HL-60 (cell line): ENCODE measurements around the gene TMF1.

Source experiments
- DNase-seq, 2 experiments: peaks; one replicate each; pipeline ENCODE4 v3.0.0-alpha.2; 2010 to 2020; ENCODE audit warnings: low read depth in 1 of 2, low spot score in 1 of 2
- H3K27ac ChIP-seq: fragments of 250-450 bp; sonication (Bioruptor Pico); replicated peaks from 2 replicates; pipeline ENCODE4 v1.5.1; 2020; ENCODE audit warnings: mild to moderate bottlenecking, moderate library complexity
- H3K27me3 ChIP-seq: fragments of 250-450 bp; sonication (Bioruptor Pico); 2 replicates; pipeline ENCODE4 v1.5.1; 2021; ENCODE audit warnings: mild to moderate bottlenecking, moderate library complexity; ENCODE audit not compliant: insufficient read depth, poor library complexity, severe bottlenecking
- H3K4me3 ChIP-seq: replicated peaks from 2 replicates; pipeline ENCODE4 v1.5.1; 2011; ENCODE audit warnings: mild to moderate bottlenecking, control low read depth, low read length; ENCODE audit not compliant: insufficient read depth
- GABPA ChIP-seq: IDR thresholded peaks from 2 replicates; pipeline ENCODE4 v1.6.1; 2012; ENCODE audit warnings: low read depth
- POLR2AphosphoS5 ChIP-seq: IDR thresholded peaks from 2 replicates; pipeline ENCODE4 v1.6.1; 2012; ENCODE audit warnings: low read depth
- SPI1 ChIP-seq: IDR thresholded peaks from 2 replicates; pipeline ENCODE4 v1.6.1; 2012; ENCODE audit warnings: low read depth, mild to moderate bottlenecking, borderline replicate concordance
- TF ChIP-seq, protein P1 (sequence below): IDR thresholded peaks from 2 replicates; pipeline ENCODE4 v1.6.1; 2012; ENCODE audit warnings: low read depth; ENCODE audit not compliant: insufficient replicate concordance
- TF ChIP-seq, protein P2 (sequence below): IDR thresholded peaks from one replicate; pipeline ENCODE4 v1.5.1; 2011; ENCODE audit warnings: low read length, control low read depth, inconsistent platforms; ENCODE audit not compliant: insufficient read depth

TMF1 gene

DNA sequence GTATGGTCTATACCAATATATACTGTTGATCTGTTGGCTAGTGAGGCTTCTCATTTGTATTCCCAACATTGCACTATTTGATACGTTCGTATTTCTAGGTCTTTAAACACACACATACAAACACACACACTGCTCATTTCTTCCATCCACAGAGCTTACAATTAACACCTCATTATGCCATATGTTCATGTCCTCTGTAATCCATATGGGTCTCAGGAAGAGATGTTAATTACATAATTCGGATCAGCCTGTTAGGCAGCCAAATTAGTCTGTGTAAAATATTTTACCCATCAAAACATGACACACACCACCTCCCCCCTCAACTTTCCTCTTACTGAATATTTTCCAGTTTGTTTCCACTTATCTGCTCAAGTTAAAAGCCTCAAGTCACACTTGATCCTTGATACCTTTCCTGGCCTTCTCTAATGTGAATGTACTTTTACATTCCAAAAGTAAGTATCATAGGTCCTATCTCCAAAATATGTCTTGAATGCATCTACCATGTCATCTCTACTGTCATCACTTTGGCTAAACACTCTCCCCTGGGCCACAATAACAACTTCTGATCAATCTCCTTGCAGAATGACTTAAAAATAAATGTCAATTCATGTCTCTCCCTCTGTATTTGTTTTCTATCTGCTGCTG is 66.9 kb downstream of the TMF1 start:
- no peak for DNase-seq
- Histone ChIP-seq H3K4me3 (no peak overlapping the region), H3K27ac (no peak overlapping the region), H3K27me3 (no peaks in the 10 kb centered on the region)
- TF ChIP-seq, protein P1, sequence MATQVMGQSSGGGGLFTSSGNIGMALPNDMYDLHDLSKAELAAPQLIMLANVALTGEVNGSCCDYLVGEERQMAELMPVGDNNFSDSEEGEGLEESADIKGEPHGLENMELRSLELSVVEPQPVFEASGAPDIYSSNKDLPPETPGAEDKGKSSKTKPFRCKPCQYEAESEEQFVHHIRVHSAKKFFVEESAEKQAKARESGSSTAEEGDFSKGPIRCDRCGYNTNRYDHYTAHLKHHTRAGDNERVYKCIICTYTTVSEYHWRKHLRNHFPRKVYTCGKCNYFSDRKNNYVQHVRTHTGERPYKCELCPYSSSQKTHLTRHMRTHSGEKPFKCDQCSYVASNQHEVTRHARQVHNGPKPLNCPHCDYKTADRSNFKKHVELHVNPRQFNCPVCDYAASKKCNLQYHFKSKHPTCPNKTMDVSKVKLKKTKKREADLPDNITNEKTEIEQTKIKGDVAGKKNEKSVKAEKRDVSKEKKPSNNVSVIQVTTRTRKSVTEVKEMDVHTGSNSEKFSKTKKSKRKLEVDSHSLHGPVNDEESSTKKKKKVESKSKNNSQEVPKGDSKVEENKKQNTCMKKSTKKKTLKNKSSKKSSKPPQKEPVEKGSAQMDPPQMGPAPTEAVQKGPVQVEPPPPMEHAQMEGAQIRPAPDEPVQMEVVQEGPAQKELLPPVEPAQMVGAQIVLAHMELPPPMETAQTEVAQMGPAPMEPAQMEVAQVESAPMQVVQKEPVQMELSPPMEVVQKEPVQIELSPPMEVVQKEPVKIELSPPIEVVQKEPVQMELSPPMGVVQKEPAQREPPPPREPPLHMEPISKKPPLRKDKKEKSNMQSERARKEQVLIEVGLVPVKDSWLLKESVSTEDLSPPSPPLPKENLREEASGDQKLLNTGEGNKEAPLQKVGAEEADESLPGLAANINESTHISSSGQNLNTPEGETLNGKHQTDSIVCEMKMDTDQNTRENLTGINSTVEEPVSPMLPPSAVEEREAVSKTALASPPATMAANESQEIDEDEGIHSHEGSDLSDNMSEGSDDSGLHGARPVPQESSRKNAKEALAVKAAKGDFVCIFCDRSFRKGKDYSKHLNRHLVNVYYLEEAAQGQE = no peak
- no peak for TF ChIP-seq GABPA
- TF ChIP-seq, protein P2, sequence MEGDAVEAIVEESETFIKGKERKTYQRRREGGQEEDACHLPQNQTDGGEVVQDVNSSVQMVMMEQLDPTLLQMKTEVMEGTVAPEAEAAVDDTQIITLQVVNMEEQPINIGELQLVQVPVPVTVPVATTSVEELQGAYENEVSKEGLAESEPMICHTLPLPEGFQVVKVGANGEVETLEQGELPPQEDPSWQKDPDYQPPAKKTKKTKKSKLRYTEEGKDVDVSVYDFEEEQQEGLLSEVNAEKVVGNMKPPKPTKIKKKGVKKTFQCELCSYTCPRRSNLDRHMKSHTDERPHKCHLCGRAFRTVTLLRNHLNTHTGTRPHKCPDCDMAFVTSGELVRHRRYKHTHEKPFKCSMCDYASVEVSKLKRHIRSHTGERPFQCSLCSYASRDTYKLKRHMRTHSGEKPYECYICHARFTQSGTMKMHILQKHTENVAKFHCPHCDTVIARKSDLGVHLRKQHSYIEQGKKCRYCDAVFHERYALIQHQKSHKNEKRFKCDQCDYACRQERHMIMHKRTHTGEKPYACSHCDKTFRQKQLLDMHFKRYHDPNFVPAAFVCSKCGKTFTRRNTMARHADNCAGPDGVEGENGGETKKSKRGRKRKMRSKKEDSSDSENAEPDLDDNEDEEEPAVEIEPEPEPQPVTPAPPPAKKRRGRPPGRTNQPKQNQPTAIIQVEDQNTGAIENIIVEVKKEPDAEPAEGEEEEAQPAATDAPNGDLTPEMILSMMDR = no peak
- TF ChIP-seq SPI1 = no peak
- TF ChIP-seq POLR2AphosphoS5 = no peak

DNA sequence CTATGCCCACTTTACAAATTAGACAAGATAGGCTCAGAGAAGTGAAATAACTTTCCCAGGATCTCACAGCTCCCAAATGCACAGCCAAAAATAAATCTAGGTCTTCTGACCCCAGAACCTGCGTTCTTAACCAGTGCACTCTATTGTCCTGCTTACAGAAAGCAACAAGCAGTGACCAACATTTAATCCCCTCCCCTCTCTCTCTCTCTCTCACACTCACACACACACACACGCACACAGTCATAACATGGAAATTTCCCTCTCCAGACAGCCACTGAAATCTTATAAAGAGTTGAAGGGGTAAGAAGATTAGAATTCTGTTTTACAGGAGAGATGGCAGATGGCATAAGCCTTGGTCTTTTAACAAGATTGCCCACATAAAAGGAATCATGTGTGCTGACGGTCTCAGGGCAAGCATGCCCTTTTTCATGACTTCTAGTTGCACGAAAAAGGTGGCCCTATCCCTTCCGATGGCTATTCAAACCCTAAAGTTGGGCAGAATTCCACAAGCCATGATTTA is 68.1 kb downstream of the TMF1 start:
- no peaks in the 10 kb centered on the region for H3K27me3 ChIP-seq
- H3K4me3 ChIP-seq = no peak overlapping the region
- no peak for DNase-seq
- no peak overlapping the region for H3K27ac ChIP-seq
- TF ChIP-seq GABPA = no peak
- TF ChIP-seq SPI1 = no peak
- TF ChIP-seq, protein P1 = no peak
- TF ChIP-seq POLR2AphosphoS5 = no peak
- TF ChIP-seq, protein P2 = no peak

DNA sequence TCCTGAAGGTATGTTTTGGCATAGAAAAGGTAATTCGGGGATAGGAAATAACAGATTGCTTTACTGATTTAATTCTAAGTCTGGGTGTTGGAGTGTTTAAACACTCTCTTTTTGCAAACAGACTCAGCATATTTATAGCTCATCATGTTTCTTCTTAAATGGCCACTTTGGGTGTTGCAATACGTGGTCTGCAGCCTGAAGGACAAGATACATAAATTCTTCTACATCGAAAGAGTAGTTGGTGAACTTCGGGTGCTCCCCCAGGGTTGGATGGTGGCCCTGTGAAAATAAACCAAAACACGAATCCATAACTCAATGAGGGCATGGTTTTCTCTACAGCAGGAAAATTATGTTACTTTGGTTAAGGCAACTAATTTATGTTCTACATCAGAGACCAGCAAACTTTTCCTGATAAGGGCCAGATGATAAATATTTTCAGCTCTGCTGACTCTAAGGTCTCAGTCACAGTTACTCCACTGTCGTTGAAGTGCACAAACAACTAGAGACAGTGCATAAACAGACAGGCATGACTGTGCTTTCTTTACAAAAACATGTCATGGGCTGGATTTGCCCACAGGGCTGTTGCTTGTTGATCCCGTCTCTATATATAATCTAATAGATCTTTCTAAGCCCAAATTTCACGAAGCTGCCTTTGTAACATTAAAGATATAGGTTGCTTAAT is 74.5 kb downstream of the TMF1 start:
- TF ChIP-seq, protein P2 = no peak
- TF ChIP-seq SPI1 = no peak
- no peak for TF ChIP-seq GABPA
- TF ChIP-seq, protein P1 = no peak
- TF ChIP-seq POLR2AphosphoS5 = no peak
- Histone ChIP-seq H3K27ac (no peak overlapping the region), H3K27me3 (no peaks in the 10 kb centered on the region), H3K4me3 (no peak overlapping the region)
- DNase-seq = no peak
